HepG2 (cell line): ENCODE data around the gene NLRX1. TPM values are rescaled to one million over a fixed set of nuclear protein-coding genes. Genes with fewer than 3 reads are reported as not detected.
A peak's percentile ranks its signal among the peaks of the same experiment; 100 is the strongest.

Source experiments
- CBX2 ChIP-seq, 2 experiments: fragments of 200-600 bp in 1 of 2; sonication (generic); formaldehyde crosslinking in 1 of 2; IDR thresholded peaks; 2 replicates each; pipeline versions ENCODE4 v1.7.0 to v1.8.1; 2018 to 2022; ENCODE audit warnings: low read depth in 2 of 2, low read length in 1 of 2, mild to moderate bottlenecking in 1 of 2, missing genetic modification reagents in 1 of 2
- GATA4 ChIP-seq: sonication (generic); IDR thresholded peaks from 2 replicates; pipeline ENCODE4 v1.6.1; 2016; ENCODE audit warnings: antibody characterized with exemption, low read depth, borderline replicate concordance
- HBP1 ChIP-seq: IDR thresholded peaks from 2 replicates; pipeline ENCODE4 v1.6.1; 2016; ENCODE audit warnings: low read depth, control low read depth
- IKZF5 ChIP-seq: IDR thresholded peaks from 2 replicates; pipeline ENCODE4 v1.6.1; 2018; ENCODE audit warnings: missing genetic modification reagents, mild to moderate bottlenecking, missing compliant biosample characterization
- SYNCRIP ChIP-seq: fragments of 200-400 bp; formaldehyde crosslinking; IDR thresholded peaks from 2 replicates; pipeline ENCODE4 v1.6.1; 2018; ENCODE audit warnings: mild to moderate bottlenecking, low read depth, low read length; ENCODE audit not compliant: insufficient read depth
- ZIK1 ChIP-seq: sonication (generic); formaldehyde crosslinking; IDR thresholded peaks from 2 replicates; pipeline ENCODE4 v1.5.0; 2020; ENCODE audit warnings: mild to moderate bottlenecking, low read depth, missing genetic modification reagents, borderline replicate concordance
- ZNF121 ChIP-seq: sonication (generic); formaldehyde crosslinking; IDR thresholded peaks from 2 replicates; pipeline ENCODE4 v1.5.0; 2020; ENCODE audit warnings: mild to moderate bottlenecking, missing genetic modification reagents
- ZNF446 ChIP-seq: sonication (generic); formaldehyde crosslinking; IDR thresholded peaks from 2 replicates; pipeline ENCODE4 v1.5.0; 2020; ENCODE audit warnings: mild to moderate bottlenecking, missing genetic modification reagents
- ZNF562 ChIP-seq: sonication (generic); formaldehyde crosslinking; IDR thresholded peaks from 2 replicates; pipeline ENCODE4 v1.8.0; 2022; ENCODE audit warnings: missing genetic modification reagents, borderline replicate concordance
- ZNF788 ChIP-seq: sonication (generic); formaldehyde crosslinking; IDR thresholded peaks from 2 replicates; pipeline ENCODE4 v1.5.0; 2020; ENCODE audit warnings: mild to moderate bottlenecking, missing genetic modification reagents, borderline replicate concordance
- polyA plus RNA-seq, 8 experiments: library from polyadenylated mRNA; depleted of rRNA in 3 of 8; stranded (reverse) in 7 of 8; unstranded in 1 of 8; fragments of >200 nt; fragmentation: Illumina TruSeq in 4 of 8; extraction: Trizol in 4 of 8; gene quantifications; 2 replicates each; pipeline versions ENCODE4 v1.2.1 to v1.2.3, GENCODE V29; 2011 to 2016; ENCODE audit warnings: low read depth in 4 of 8, missing spikeins in 1 of 8, mixed read lengths in 1 of 8; ENCODE audit not compliant: insufficient read depth in 1 of 8
- total RNA-seq, 5 experiments: library from RNA; depleted of rRNA; stranded (reverse); fragments of >200 nt; fragmentation: Illumina TruSeq; extraction: Trizol; gene quantifications; 2 replicates each; pipeline ENCODE4 v1.2.3, GENCODE V29; 2016; ENCODE audit warnings: low read depth in 1 of 5
- TF ChIP-seq, protein P1 (sequence below): sonication (generic); formaldehyde crosslinking; IDR thresholded peaks from 2 replicates; pipeline ENCODE4 v1.5.1; 2020; ENCODE audit warnings: mild to moderate bottlenecking, missing genetic modification reagents, moderate library complexity
- TF ChIP-seq, protein P2 (sequence below): sonication (generic); formaldehyde crosslinking; IDR thresholded peaks from 2 replicates; pipeline ENCODE4 v1.4.0; 2020; ENCODE audit warnings: missing genetic modification reagents

NLRX1 gene
- total and polyA plus RNA-seq, 2 of the 13 experiments (the other 11 are each of a cell fraction or from before 2014, with no cell fraction given): 8.7 to 11.0 TPM

DNA sequence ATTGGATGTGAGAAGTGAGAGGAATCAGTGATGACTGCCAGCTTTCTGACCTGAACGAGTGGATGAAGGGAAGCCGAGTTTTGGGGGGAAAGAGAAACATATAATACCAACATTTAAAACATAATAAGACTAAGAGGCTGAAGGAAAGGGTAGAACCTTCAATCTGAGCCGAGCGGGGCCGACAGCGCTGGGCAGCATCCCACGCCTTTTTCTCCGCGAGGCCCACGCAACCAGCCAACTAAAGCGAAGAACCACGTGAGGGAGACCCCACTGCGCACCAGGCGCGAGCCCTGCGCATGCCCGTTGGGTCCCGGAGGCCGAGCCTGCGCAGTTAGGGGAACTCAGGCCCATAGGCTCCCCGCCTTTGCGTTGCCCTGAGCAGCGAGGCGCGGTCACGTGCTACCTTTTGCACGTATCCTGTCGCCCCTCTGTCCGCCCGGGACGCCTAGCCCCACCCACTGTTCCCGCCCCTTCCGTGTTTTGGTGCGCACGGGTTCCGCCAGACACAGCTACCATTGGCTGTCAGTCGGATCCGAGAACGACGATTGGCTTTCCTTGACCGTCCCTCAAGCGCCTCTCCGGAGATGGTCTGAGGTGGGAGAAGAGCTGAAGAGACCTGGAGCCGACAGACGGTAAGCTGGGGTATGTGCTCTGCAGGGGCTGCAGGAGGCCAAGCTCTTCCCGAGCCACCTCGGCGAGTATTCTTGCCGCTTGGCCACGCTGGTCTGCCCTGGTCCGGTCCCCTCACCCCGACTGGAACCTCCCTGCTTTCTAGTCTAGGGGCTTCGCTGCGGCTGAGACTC is 47.3 kb upstream of the NLRX1 start, which contains the start of gene HINFP (continued):
- TF ChIP-seq, protein P1, sequence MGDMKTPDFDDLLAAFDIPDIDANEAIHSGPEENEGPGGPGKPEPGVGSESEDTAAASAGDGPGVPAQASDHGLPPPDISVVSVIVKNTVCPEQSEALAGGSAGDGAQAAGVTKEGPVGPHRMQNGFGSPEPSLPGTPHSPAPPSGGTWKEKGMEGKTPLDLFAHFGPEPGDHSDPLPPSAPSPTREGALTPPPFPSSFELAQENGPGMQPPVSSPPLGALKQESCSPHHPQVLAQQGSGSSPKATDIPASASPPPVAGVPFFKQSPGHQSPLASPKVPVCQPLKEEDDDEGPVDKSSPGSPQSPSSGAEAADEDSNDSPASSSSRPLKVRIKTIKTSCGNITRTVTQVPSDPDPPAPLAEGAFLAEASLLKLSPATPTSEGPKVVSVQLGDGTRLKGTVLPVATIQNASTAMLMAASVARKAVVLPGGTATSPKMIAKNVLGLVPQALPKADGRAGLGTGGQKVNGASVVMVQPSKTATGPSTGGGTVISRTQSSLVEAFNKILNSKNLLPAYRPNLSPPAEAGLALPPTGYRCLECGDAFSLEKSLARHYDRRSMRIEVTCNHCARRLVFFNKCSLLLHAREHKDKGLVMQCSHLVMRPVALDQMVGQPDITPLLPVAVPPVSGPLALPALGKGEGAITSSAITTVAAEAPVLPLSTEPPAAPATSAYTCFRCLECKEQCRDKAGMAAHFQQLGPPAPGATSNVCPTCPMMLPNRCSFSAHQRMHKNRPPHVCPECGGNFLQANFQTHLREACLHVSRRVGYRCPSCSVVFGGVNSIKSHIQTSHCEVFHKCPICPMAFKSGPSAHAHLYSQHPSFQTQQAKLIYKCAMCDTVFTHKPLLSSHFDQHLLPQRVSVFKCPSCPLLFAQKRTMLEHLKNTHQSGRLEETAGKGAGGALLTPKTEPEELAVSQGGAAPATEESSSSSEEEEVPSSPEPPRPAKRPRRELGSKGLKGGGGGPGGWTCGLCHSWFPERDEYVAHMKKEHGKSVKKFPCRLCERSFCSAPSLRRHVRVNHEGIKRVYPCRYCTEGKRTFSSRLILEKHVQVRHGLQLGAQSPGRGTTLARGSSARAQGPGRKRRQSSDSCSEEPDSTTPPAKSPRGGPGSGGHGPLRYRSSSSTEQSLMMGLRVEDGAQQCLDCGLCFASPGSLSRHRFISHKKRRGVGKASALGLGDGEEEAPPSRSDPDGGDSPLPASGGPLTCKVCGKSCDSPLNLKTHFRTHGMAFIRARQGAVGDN (CRISPR knock-in tag): peak; percentile 99
- TF ChIP-seq ZIK1: peak; percentile 46; the same call in 1 of the 2 replicates
- TF ChIP-seq CBX2 (IDR thresholded peaks at IDR 0.05; ENCODE audit: low read depth, low read length): no peak
- TF ChIP-seq CBX2 (CRISPR knock-in tag; IDR thresholded peaks at IDR 0.05; ENCODE audit: low read depth): no peak
- no peak for TF ChIP-seq ZNF121 (CRISPR knock-in tag)
- TF ChIP-seq GATA4: no peak; the same call in 1 of the 2 replicates
- TF ChIP-seq HBP1 (CRISPR knock-in tag): peak; percentile 33; the same call in 1 of the 2 replicates
- TF ChIP-seq IKZF5 (CRISPR knock-in tag): 0 out of 2 replicates have a peak, but pooled peaks have one; percentile 41
- TF ChIP-seq SYNCRIP: no peak
- TF ChIP-seq ZNF788 (CRISPR knock-in tag): peak; percentile 72; the same call in 1 of the 2 replicates
- TF ChIP-seq, protein P2, sequence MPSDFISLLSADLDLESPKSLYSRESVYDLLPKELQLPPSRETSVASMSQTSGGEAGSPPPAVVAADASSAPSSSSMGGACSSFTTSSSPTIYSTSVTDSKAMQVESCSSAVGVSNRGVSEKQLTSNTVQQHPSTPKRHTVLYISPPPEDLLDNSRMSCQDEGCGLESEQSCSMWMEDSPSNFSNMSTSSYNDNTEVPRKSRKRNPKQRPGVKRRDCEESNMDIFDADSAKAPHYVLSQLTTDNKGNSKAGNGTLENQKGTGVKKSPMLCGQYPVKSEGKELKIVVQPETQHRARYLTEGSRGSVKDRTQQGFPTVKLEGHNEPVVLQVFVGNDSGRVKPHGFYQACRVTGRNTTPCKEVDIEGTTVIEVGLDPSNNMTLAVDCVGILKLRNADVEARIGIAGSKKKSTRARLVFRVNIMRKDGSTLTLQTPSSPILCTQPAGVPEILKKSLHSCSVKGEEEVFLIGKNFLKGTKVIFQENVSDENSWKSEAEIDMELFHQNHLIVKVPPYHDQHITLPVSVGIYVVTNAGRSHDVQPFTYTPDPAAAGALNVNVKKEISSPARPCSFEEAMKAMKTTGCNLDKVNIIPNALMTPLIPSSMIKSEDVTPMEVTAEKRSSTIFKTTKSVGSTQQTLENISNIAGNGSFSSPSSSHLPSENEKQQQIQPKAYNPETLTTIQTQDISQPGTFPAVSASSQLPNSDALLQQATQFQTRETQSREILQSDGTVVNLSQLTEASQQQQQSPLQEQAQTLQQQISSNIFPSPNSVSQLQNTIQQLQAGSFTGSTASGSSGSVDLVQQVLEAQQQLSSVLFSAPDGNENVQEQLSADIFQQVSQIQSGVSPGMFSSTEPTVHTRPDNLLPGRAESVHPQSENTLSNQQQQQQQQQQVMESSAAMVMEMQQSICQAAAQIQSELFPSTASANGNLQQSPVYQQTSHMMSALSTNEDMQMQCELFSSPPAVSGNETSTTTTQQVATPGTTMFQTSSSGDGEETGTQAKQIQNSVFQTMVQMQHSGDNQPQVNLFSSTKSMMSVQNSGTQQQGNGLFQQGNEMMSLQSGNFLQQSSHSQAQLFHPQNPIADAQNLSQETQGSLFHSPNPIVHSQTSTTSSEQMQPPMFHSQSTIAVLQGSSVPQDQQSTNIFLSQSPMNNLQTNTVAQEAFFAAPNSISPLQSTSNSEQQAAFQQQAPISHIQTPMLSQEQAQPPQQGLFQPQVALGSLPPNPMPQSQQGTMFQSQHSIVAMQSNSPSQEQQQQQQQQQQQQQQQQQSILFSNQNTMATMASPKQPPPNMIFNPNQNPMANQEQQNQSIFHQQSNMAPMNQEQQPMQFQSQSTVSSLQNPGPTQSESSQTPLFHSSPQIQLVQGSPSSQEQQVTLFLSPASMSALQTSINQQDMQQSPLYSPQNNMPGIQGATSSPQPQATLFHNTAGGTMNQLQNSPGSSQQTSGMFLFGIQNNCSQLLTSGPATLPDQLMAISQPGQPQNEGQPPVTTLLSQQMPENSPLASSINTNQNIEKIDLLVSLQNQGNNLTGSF (CRISPR knock-in tag): 0 out of 2 replicates have a peak, but pooled peaks have one; percentile 60
- no peak for TF ChIP-seq ZNF562
- TF ChIP-seq ZNF446 (CRISPR knock-in tag): no peak; the same call in 1 of the 2 replicates
